ENCODE data around the gene RYR3.

The RYR3 gene

GRCh38 chr15:33729653-33730052 lies 418.9 kb downstream of the RYR3 start:
- H3K27me3 ChIP-seq (ENCODE audit: insufficient read depth, low read depth): no peaks in the 10 kb centered on the region
- H3K36me3 ChIP-seq (ENCODE audit: insufficient read depth): no peaks in the 10 kb centered on the region
- no peaks in the 10 kb centered on the region for H4K20me1 ChIP-seq (ENCODE audit: insufficient read depth)
- no peak overlapping the region for H3K4me3 ChIP-seq (IDR thresholded peaks at IDR 0.05; ENCODE audit: insufficient read depth, low read depth, low read length)
- H3K4me2 ChIP-seq: no peak overlapping the region
- no peak overlapping the region for H2AFZ ChIP-seq (ENCODE audit: low read depth)
- H3K9ac ChIP-seq: no peak overlapping the region
- peak; percentile 33; the same call in 1 of the 2 replicates for TF ChIP-seq CTCF (conservative IDR thresholded peaks at IDR 0.05; ENCODE audit: low read depth, low read length)
- H3K27ac ChIP-seq: no peak overlapping the region
- no peaks in the 10 kb centered on the region for H3K4me1 ChIP-seq (ENCODE audit: low read depth, poor library complexity, severe bottlenecking)
- no peaks in the 10 kb centered on the region for H3K79me2 ChIP-seq (ENCODE audit: insufficient read depth, low read depth)

- no peak overlapping the region for H3K9ac ChIP-seq
- H3K4me2 ChIP-seq: no peak overlapping the region
- no peak overlapping the region for H3K27ac ChIP-seq
- H3K27me3 ChIP-seq (ENCODE audit: insufficient read depth, low read depth): no peaks in the 10 kb centered on the region
- no peaks in the 10 kb centered on the region for H3K4me1 ChIP-seq (ENCODE audit: low read depth, poor library complexity, severe bottlenecking)
- H3K4me3 ChIP-seq (IDR thresholded peaks at IDR 0.05; ENCODE audit: insufficient read depth, low read depth, low read length): no peak overlapping the region
- H2AFZ ChIP-seq (ENCODE audit: low read depth): no peak overlapping the region
- no peaks in the 10 kb centered on the region for H3K79me2 ChIP-seq (ENCODE audit: insufficient read depth, low read depth)
- no peaks in the 10 kb centered on the region for H3K36me3 ChIP-seq (ENCODE audit: insufficient read depth)
- TF ChIP-seq CTCF (conservative IDR thresholded peaks at IDR 0.05; ENCODE audit: low read depth, low read length): no peak
- H4K20me1 ChIP-seq (ENCODE audit: insufficient read depth): no peaks in the 10 kb centered on the region
These were observed 420.0 kb downstream of the RYR3 start for GRCh38 chr15:33730815-33731214.

- no peaks in the 10 kb centered on the region for H3K36me3 ChIP-seq (ENCODE audit: insufficient read depth)
- no peak overlapping the region for H3K9ac ChIP-seq
- H3K4me1 ChIP-seq (ENCODE audit: low read depth, poor library complexity, severe bottlenecking): no peaks in the 10 kb centered on the region
- TF ChIP-seq CTCF (conservative IDR thresholded peaks at IDR 0.05; ENCODE audit: low read depth, low read length): no peak
- H4K20me1 ChIP-seq (ENCODE audit: insufficient read depth): no peaks in the 10 kb centered on the region
- no peak overlapping the region for H2AFZ ChIP-seq (ENCODE audit: low read depth)
- no peak overlapping the region for H3K27ac ChIP-seq
- no peak overlapping the region for H3K4me3 ChIP-seq (IDR thresholded peaks at IDR 0.05; ENCODE audit: insufficient read depth, low read depth, low read length)
- no peaks in the 10 kb centered on the region for H3K79me2 ChIP-seq (ENCODE audit: insufficient read depth, low read depth)
- H3K4me2 ChIP-seq: no peak overlapping the region
- no peaks in the 10 kb centered on the region for H3K27me3 ChIP-seq (ENCODE audit: insufficient read depth, low read depth)
These were observed 424.4 kb downstream of the RYR3 start for GRCh38 chr15:33735143-33735542.

GRCh38 chr15:33735637-33736247 lies 425.0 kb downstream of the RYR3 start:
- peak; percentile 72 for TF ChIP-seq CTCF (conservative IDR thresholded peaks at IDR 0.05; ENCODE audit: low read depth, low read length)
- no peak overlapping the region for H2AFZ ChIP-seq (ENCODE audit: low read depth)
- no peak overlapping the region for H3K27ac ChIP-seq
- H3K4me3 ChIP-seq (IDR thresholded peaks at IDR 0.05; ENCODE audit: insufficient read depth, low read depth, low read length): no peak overlapping the region
- no peak overlapping the region for H3K9ac ChIP-seq
- no peaks in the 10 kb centered on the region for H3K79me2 ChIP-seq (ENCODE audit: insufficient read depth, low read depth)
- H3K36me3 ChIP-seq (ENCODE audit: insufficient read depth): no peaks in the 10 kb centered on the region
- H3K4me1 ChIP-seq (ENCODE audit: low read depth, poor library complexity, severe bottlenecking): no peaks in the 10 kb centered on the region
- H4K20me1 ChIP-seq (ENCODE audit: insufficient read depth): no peaks in the 10 kb centered on the region
- no peaks in the 10 kb centered on the region for H3K27me3 ChIP-seq (ENCODE audit: insufficient read depth, low read depth)
- no peak overlapping the region for H3K4me2 ChIP-seq
